ACHN (cell line): ENCODE results near the gene IQSEC2.

ENCODE experiments used
- DNase-seq: peaks from one replicate; pipeline ENCODE4 v3.0.0-alpha.2; 2015
- in situ Hi-C: cut with HindIII; loops from 2 replicates; pipeline ENCODE4 v1.10.0; 2017; ENCODE audit warnings: low sequenced_read_pairs, low pct_ligation_motif_present, low pct_unique_long_range_greater_than_20kb

Gene IQSEC2

DNA sequence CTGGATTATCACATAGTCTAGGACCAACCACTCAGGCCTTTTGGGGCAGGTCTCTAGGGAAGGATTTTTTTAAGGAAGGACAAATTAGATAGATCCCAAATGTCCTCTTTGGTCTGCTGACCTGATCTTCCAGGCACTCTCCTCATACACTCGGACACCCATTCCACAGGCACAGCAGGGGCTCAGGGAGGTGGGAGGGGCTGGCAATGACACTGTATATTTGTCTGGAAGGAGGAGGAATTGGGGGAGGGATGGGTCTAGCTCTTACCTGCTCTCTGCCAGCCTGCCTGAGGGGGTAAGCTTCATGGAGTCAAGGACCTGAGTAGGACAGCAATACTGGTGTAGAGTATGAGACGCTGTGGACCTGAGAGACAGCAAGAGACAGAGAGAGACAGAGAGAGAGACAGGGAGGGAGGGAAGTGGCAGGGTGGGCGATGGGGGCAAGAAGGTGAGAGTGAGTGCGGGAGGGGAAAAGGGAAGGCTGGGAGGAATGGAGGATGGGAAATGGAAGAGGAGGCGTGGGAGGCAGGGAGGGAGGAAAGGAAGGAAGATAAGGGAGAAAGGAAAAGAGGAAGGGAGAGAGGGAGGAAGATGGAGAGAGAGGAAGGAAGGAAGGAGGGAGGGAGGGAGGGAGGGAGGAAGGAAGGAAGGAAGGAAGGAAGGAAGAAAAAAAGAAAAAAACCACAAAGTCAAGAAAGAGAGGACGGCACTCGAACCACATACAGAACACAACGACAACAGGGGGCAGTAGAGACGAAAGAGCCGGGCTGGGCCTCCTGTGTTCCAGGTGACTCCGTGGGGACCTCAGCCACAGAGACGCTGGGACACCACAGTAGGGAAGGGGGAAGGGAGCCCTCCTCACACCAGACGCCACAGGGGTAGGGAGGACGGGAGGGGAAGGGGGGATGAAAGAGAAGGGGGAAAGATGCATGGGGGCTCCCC lies 1.8 kb downstream of the IQSEC2 start:
- DNase-seq, result no peak
- in situ Hi-C loops, result no loop called here

GRCh38 chrX:53272808-53273337 lies 8.5 kb downstream of the IQSEC2 start:
- in situ Hi-C loops, result no loop called here
- no peak for DNase-seq

DNA sequence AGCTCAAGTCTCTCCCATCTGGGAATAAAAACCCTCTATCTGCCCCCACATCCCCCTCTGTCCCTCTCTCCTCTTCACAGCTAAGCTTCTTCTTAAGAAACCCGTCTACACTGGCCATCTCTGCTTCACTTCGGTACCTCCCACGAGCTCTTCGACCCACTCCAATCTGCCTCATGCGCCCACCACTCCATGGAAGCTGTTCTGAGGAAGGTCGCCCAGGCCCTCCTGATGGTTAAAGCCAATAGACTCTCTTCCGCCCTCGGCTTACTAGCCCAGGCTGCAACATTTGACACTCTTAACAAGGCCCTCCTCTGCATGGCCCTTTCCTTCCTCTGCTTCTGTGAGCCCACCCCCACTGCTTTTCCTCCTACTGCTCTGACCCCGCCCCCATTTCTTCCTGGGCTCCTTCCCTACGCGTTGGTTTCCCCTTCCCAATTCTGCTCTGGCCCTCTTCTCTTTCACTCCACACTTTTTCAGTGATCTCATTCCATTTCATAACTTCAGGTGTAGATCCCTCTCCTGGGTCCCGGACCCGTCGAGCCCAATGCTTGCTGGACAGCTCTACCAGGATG lies 11.8 kb downstream of the IQSEC2 start:
- in situ Hi-C loops, result no loop called here
- no peak for DNase-seq

- in situ Hi-C loops, result no loop called here
- no peak for DNase-seq
Observed at GRCh38 chrX:53268173-53268572, 13.2 kb downstream of the IQSEC2 start.

DNA sequence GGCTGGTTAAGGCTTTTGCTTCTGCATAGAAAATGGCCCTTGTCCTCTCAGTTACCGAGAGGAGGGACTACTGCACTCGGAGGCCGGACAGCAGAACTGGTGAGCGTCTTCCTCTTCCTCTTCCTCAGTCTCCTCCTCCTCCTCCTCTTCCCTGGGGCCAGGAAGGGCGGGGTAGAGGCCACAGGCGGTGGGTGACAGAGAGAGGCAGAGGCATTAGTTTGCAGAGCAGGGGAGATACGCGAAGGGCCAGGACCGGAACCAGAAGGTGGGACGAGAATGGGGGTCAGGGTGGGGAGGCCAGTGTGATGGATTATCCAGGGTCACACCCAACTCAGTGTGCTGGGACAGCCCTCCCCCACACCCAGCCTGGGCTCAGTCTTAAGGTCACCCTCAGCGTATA lies 14.5 kb downstream of the IQSEC2 start:
- in situ Hi-C loops, result no loop called here
- no peak for DNase-seq

GRCh38 chrX:53265771-53266574 lies 15.4 kb downstream of the IQSEC2 start:
- DNase-seq, result no peak
- in situ Hi-C loops, result no loop called here

- in situ Hi-C loops, result no loop called here
Observed at GRCh38 chrX:53263597-53264094, 17.7 kb downstream of the IQSEC2 start.

DNA sequence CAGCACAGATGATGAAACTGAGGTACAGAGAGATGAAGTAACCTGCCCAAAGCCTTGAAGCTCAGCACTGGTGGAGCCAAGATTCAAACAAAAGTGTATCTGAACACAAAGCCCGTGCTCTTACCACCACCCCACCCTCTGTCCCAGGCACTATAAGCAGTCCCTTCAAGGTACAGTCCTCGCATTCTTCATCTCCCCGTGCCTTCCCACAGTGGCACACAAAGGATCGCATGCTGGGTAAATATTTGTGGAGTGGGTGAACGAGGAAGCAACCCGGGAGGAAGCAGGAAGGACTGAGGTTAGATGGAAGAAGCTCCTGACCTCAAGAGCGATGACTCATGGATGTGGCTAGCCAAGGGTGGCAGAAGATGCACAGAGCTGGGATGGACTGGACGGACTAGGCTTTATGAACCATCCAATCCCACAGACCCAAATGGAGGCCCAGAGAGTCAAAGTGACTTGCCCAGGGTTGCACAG lies 18.4 kb downstream of the IQSEC2 start:
- in situ Hi-C loops, result no loop called here
- peak; percentile 79 for DNase-seq

More at GRCh38 chrX:53263597-53264094, 17.7 kb downstream of the IQSEC2 start:
- peak; percentile 69 for DNase-seq

DNA sequence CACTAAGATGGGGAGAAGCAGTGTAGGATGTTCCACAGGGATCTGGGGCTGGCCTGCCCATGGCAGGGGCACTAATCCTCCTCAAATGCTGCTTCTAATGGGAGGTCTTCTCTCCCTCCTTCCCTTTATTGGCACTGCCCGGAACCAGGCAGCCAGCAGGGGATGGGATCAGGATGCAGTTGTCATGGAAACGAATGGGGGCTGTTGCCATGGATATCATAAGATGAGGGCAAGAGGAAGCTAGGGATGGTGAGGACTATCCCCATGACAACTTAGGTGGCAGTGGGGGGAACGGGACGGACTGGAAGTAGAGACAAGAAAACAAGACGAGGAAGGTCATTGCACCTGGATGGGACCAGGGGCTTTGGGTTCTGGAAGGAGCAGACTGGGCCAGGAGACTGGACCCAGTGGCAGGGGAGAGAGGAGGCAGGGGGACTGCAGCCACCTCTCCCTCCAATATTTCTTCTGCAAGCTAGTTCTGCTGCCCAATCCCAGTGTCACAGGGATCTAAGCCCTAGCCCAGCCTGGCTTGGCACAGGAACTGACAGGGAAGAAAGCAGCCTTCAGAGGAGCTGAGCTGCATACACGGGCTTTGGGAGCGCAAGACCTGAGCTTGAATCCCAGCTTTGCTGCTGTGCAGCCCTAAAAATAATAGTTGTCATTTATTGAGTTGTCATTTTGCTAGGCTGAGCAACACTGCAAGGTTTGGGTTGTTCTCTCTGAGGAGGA lies 19.0 kb downstream of the IQSEC2 start:
- DNase-seq, result no peak
- in situ Hi-C loops, result no loop called here

GRCh38 chrX:53261355-53261972 lies 19.9 kb downstream of the IQSEC2 start:
- in situ Hi-C loops, result no loop called here
- no peak for DNase-seq

GRCh38 chrX:53260836-53261235 lies 20.5 kb downstream of the IQSEC2 start:
- DNase-seq, result no peak
- in situ Hi-C loops, result no loop called here

DNA sequence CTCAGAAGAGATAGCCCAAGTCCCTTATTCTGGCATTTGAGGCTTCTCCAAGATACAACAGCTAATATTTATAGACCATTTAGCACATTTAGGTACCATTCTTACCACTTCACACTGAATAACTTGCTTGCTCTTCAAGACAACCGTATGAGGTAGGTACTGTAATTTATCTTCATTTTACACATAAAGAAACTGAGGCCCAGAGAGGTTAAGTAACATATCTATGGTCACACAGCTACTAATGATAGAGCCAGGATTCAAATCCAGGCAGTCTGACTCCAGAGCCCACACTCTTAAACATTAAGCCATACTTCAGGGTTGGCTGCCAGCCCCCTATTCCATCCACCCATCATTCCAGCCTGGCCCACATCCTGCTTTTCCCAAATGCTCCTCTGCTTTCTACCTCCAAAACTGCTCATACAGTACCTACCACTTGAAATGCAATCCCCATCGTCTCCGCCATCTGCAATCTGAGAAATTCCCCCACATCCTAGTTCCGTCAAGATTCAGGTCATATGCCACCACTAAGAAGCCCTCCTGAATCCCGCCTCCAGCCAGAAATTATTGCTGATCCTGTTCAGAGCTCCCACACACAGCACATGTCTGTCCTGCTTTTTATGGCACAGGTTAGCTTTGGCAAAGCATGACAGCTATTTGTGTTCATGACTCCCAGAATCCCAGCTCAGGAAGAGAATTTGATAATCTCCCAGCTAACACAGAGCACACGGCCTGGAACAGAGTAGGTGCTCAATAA lies 23.5 kb downstream of the IQSEC2 start:
- DNase-seq, result no peak
- in situ Hi-C loops, result no loop called here

DNA sequence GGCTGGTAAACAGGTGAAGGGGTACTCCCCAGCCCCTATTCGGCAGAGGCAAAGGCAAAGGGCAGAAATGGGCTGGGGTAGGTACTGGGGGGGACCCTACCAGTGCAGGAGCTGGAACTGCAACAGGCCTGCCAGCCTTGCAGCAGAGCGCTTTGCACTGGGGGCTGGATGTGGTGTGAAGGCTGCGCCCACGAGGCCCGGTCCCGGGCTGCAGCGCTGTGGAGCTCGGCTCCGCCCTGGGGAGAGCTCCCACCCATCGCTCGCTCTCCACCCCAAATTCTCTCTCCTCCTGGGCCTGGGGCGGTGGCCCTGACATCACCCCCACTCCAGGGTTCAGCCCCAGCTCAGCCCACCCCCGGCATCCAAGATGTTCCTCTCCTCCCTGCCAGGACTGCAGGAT lies 24.2 kb downstream of the IQSEC2 start:
- in situ Hi-C loops, result no loop called here
- DNase-seq, result no peak

- in situ Hi-C loops, result no loop called here
- no peak for DNase-seq
Observed at GRCh38 chrX:53256446-53257041, 24.8 kb downstream of the IQSEC2 start.

- DNase-seq, result no peak
- in situ Hi-C loops, result no loop called here
Observed at GRCh38 chrX:53255738-53256191, 25.6 kb downstream of the IQSEC2 start.

- in situ Hi-C loops, result no loop called here
- DNase-seq, result no peak
Observed at GRCh38 chrX:53254570-53255461, 26.6 kb downstream of the IQSEC2 start.
